Dedifferentiated amniotic fluid mesenchymal stem cell (primary cell): ENCODE measurements around the gene TMEM145.

Experiments
- DNase-seq: peaks from one replicate; pipeline ENCODE4 v3.0.0-alpha.2; 2016; ENCODE audit errors: extremely low spot score

Gene TMEM145

DNA sequence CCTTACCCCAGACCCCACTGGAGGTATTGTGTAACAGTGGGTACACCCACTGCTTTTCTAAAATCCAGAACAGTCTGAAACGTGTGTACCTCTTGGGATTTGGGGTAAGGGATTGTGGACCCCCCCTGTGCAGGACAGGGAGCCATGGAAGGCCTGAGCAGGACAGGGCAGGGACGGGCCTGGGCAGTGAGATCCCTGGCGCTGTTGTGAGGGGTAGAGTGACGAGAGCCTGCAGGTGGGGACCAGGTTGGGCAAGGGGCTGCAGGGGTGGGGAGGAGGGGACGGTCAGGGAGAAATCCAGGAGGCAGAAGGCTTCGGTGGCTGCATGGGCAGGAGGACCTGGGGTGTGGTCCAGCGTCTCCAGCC lies 48.4 kb downstream of the TMEM145 start:
- no peak for DNase-seq

DNA sequence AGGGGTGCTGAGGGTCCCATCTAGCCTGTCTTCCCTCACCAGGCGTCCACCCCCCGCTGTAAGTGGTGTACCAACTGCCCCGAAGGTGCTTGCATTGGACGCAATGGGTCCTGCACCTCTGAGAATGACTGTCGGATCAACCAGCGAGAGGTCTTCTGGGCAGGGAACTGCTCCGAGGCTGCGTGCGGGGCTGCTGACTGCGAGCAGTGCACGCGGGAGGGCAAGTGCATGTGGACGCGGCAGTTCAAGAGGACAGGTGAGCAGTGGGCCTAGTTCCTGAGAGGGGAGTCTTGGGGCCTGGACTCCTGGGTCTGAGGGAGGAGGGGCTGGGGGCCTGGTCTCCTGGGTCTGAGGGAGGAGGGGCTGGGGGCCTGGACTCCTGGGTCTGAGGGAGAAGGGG lies 49.2 kb downstream of the TMEM145 start:
- no peak for DNase-seq

DNA sequence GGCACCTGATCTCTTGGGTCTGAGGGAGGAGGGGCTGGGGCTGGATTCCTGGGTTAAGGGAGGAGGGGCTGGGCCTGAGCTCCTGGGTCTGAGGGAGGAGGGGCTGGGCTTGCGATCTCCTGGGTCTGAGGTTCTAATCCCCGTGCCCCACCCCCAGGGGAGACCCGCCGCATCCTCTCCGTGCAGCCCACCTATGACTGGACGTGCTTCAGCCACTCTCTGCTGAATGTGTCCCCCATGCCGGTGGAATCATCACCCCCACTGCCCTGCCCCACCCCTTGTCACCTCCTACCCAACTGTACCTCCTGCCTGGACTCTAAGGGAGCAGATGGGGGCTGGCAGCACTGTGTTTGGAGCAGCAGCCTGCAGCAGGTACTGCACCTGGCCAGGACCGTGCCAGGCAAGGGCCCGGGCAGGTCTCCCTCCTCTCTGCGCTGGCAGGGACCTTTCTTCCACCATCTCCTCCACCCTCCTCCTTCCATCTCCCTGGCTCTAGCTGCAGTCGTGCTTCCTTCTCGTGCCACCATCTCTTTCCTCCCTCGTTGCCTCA lies 49.9 kb downstream of the TMEM145 start:
- DNase-seq, result no peak

DNA sequence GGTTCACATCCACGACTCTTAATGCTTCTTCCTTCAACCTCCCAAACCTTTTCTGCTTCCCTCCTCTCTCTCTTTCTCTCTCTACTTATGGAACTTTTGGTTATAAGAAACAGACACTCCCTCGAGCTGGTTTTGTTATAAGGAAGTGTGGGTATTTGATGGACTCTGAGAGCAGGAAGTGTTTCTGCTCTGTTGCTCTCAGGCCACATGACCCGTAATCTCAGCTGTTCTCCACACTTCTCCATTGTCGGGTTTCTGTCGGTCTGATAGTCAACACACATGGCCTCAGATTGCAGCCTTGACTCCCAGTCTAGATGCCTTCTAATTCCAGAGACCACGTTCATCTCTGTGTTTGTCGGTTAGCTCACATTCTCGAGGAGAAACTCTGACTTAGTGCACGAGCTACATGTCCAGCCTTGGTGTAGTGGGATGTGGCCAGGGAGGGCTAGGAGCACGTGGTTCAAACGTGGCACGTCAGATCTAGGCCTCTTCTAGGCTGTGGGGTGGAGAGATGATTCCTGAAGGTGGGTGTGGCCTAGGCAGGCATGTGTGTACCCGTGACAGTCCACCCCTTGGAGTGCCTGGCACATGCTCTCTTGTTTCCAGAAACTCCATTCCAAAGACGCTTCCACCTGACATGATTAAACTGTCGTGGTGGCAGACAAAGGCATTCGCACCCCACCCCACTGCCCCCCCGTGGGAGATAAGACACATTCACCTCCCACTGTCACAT lies 50.7 kb downstream of the TMEM145 start:
- DNase-seq, result no peak

DNA sequence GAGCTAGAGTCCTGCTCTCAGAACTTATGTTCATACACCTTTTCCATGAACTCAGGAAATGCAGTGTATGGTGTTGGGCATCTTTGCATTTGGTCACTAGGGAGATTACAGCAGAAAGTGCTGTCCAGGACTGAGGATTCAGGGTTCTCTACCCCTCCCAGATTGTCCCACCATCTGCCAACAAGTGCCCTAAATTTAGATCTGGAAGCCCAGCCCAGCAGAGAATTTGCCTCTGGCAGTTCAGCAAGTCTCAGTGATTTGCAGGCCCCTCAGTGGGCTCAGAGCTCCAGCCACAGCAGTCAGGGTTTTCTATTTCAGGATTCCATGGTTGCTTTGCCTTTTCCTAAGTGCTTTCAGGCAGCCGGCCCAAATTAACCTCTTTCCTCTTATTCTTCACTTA lies 53.6 kb downstream of the TMEM145 start:
- DNase-seq, result no peak

DNA sequence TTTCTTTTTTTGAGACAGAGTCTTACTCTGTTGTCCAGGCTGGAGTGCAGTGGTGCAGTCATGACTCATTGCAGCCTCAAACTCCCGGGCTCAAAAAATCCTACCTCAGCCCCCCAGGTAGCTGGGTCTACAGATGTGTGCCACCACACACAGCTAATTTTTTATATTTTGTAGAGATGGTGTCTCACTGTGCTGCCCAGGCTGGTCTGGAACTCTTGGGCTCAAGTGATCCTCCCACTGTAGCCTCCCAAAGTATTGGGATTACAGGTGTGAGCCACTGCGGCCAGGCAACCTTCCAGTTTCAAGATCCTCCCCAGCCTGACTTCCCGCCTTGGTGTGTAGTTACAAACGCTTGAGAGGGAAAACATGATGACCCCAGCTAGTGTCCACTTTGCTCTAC lies 54.8 kb downstream of the TMEM145 start:
- DNase-seq, result no peak

DNA sequence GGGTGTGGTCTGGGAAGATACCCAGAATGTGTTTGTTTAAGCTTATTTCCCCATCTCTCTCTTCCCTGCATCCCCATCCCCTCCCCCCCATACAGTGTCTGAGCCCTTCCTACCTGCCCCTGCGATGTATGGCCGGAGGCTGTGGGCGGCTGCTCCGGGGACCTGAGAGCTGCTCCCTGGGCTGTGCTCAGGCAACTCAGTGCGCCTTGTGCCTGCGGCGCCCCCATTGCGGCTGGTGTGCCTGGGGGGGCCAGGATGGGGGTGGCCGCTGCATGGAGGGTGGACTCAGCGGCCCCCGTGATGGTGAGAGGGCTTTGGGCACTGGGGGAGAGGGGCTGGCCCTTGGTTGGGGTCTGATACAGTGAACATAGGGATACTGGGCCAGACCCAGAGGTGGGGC lies 55.3 kb downstream of the TMEM145 start:
- DNase-seq, result no peak

DNA sequence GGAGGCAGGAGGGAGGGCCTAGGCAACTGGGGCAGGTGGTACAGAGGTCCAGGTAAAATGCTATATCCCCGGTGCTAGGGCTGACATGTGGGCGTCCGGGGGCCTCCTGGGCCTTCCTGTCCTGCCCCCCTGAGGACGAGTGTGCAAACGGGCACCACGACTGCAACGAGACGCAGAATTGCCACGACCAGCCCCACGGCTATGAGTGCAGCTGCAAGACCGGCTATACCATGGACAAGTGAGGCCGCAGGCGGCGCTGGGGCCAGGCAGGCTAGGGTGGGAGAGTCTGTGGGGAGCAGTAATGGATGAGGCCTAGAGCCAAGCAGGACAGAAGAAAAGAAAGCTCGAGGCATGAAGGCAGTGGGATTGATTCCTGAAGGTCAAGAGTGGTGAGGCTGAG lies 55.7 kb downstream of the TMEM145 start:
- DNase-seq, result no peak

DNA sequence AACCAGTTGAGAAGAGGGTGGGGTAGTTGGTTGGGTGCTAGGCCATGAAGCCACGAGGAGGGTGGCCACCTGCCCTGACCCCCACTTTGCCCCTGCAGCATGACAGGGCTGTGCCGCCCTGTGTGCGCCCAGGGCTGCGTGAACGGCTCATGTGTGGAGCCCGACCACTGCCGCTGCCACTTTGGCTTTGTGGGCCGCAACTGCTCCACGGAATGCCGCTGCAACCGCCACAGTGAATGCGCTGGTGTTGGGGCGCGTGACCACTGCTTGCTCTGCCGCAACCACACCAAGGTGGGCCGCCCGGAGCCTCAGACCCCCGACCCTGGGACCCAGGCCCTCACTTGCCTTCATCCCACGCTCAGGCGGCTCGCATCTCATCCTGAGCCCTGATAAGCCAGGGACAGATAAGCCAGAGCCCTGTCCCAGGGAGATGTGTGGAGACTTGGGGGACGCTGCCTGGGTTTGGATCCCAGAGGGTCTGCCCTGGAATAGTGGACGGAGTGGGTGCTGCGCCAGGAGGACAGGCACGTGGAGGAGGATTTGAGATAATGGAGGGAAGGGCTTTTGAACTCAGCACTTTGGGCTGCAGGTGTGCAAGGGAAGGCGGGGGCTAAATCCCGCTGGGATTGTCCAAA lies 56.4 kb downstream of the TMEM145 start:
- DNase-seq, result no peak

DNA sequence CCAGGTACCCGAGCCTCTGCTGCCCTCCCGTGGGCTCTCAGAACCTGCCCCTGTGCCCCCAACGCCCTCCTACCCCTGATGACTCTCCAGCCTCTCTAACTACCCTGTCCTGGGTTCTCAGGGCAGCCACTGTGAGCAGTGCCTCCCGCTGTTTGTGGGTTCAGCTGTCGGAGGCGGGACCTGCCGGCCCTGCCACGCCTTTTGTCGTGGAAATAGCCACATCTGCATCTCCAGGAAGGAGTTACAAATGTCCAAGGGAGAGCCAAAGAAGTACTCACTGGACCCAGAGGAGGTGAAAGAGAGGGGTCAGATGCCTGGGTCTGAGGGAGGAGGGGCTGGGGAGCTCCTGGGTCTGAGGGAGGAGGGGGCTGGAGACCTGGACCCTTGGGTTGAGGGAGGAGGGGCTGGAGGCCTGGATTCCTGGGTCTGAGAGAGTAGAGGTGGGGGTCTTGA lies 57.0 kb downstream of the TMEM145 start:
- DNase-seq, result no peak

DNA sequence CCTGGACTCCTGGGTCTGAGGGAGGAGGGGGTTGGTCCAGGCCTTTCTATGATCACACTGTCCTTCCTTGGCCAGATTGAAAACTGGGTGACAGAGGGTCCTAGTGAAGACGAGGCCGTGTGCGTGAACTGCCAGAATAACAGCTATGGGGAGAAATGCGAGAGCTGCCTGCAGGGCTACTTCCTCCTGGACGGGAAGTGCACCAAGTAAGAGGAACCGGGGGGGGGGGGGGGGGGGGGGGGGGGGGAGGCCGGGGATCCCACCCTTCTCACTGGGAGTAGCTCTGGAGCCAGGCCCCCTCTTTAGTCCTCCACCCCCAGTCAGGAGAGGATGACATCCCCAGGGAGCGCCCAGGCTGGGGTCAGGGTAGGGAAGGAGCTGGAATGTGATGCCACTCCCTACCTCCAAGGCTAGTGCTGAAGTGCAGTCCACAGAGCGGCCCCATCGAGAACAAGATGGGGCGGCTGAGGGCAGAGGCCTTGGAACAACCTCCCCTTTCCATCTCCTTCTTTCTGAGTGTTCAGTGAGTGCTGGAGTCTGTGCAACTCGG lies 57.6 kb downstream of the TMEM145 start:
- no peak for DNase-seq
